NCI-H82 treated with DMSO at 0.1 percent for 48 hours (cell line): ENCODE results near the gene SNCAIP.
"Not testable (repeated sequence)": the region's sequence is repeated elsewhere in the genome, so short reads cannot be mapped to it uniquely, and the experiment has no call there.

ENCODE experiments used
- DNase-seq: peaks from one replicate; lab custom pipeline; 2025; ENCODE audit not compliant: unreplicated experiment; lab: John Stamatoyannopoulos, UW

SNCAIP gene

GRCh38 chr5:122458278-122458872, 146.3 kb downstream of the SNCAIP start:
- peak; percentile 9 for DNase-seq

GRCh38 chr5:122462486-122462885, 150.4 kb downstream of the SNCAIP start:
- no peak for DNase-seq

- no peak for DNase-seq
Measured at GRCh38 chr5:122463221-122463620, 151.2 kb downstream of the SNCAIP start.

- DNase-seq = no peak
Measured at GRCh38 chr5:122464191-122464590, 152.2 kb downstream of the SNCAIP start.

- DNase-seq = no peak
Measured at GRCh38 chr5:122465031-122465577, 153.1 kb downstream of the SNCAIP start.

GRCh38 chr5:122465994-122466393, 154.0 kb downstream of the SNCAIP start:
- DNase-seq = no peak

GRCh38 chr5:122468351-122469116, 156.5 kb downstream of the SNCAIP start:
- no peak for DNase-seq

GRCh38 chr5:122469384-122469919, 157.4 kb downstream of the SNCAIP start:
- DNase-seq = no peak

- no peak for DNase-seq
Measured at GRCh38 chr5:122470365-122470764, 158.3 kb downstream of the SNCAIP start.

- no peak for DNase-seq
Measured at GRCh38 chr5:122471031-122471751, 159.2 kb downstream of the SNCAIP start.

- DNase-seq = no peak
Measured at GRCh38 chr5:122471752-122472061, 159.7 kb downstream of the SNCAIP start.

- no peak for DNase-seq
Measured at GRCh38 chr5:122473138-122473843, 161.3 kb downstream of the SNCAIP start.

- DNase-seq = no peak
Measured at GRCh38 chr5:122473941-122474340, 161.9 kb downstream of the SNCAIP start.

- no peak for DNase-seq
Measured at GRCh38 chr5:122478741-122479442, 166.9 kb downstream of the SNCAIP start.

GRCh38 chr5:122480146-122480545, 168.1 kb downstream of the SNCAIP start:
- DNase-seq = no peak

- no peak for DNase-seq
Measured at GRCh38 chr5:122484103-122484502, 172.1 kb downstream of the SNCAIP start.

GRCh38 chr5:122485226-122485625, 173.2 kb downstream of the SNCAIP start:
- DNase-seq = no peak

- DNase-seq = not testable (repeated sequence)
Measured at GRCh38 chr5:122486616-122487015, 174.6 kb downstream of the SNCAIP start.

GRCh38 chr5:122490718-122491117, 178.7 kb downstream of the SNCAIP start:
- no peak for DNase-seq

GRCh38 chr5:122492675-122493074, 180.6 kb downstream of the SNCAIP start:
- peak; percentile 15 for DNase-seq
